ENCODE results near the gene PWWP2B. TPM values are rescaled to one million over a fixed set of nuclear protein-coding genes. Genes with fewer than 3 reads are reported as not detected.

The PWWP2B gene
- total and polyA plus RNA-seq, 7 experiments from 2014 or later, result 1.5 to 22.2 (median 11.5) TPM

DNA sequence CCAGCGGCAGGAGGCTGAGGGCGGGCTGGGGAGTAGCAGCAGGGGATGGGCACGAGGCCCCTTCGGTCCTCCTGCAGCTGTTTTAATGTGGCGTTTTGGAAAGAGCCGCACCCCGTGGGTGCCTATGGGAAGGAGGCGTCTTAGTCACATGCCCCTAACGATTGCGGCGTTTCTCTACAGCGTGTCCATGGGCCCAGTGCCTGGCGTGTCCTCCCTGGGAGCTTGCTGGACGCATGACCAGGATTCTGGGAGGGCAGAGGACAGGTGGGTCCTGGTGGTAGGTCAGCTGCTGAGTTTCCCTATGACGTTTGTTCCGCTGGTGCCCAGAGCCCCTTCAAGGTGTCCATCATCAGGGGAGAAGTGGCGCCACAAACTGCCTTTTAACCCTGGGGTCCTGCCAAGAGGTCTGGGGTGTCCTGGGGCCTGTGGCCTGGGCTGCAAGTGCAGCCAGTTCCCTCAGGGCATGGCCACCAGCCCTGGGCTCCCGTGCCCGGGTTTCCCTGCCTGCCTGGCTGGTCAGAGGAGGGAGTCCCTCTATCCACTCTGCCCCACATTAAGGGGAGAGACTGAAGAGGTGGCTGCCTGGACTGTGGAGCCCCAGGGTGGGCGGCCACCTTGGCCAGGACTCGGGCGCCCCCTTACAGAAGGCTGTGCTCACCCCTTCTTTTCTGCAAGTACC is 48.7 kb downstream of the PWWP2B start:
- intact Hi-C loops (cut with micrococcal nuclease), result loop anchor here (1.0 to 5.0 kb wide), 5 partner anchors 23 to 543 kb away; partner anchors contain the start of genes PPP2R2D (in 2 of the 2), BNIP3 (in 1 of the 2) and PWWP2B (in 1 of the 2)
- Histone ChIP-seq H3K36me3 (ENCODE audit: control insufficient read depth in 2 of 3, insufficient read depth in 3 of 3, low read length in 3 of 3) (no peaks in the 10 kb centered on the region), H3K9me3 (ENCODE audit: control insufficient read depth in 2 of 3, low read length in 3 of 3) (no peaks in the 10 kb centered on the region), H3K27ac (ENCODE audit: low read depth, low read length) (peak overlapping the region; percentile 98), H3K4me3 (ENCODE audit: low read length) (no peak overlapping the region), H3K4me1 (ENCODE audit: control insufficient read depth in 2 of 2, insufficient read depth in 2 of 2, low read length in 2 of 2) (peaks cover 21 to 45% of the 10 kb centered on the region in 2 donors), H3K27me3 (ENCODE audit: control insufficient read depth in 2 of 2, insufficient read depth in 2 of 2, low read length in 2 of 2) (no peaks in the 10 kb centered on the region)
- H3K27ac Mint-ChIP-seq, result peak overlapping the region; percentile 72 to 100 (median 97)
- ATAC-seq (no peak), DNase-seq (no peak)
- H3K4me1 Mint-ChIP-seq, result peaks cover 20 to 58% (median 42%) of the 10 kb centered on the region in 7 donors
- H3K9me3 Mint-ChIP-seq, result peaks cover 0 to 4% (median 0%) of the 10 kb centered on the region in 11 donors
- peaks cover 0 to 4% (median 0%) of the 10 kb centered on the region in 5 donors for H3K36me3 Mint-ChIP-seq
- H3K27me3 Mint-ChIP-seq, result no peaks in the 10 kb centered on the region
- ChIA-PET POLR2A (interaction anchor here (1.0 to 1.7 kb wide), 3 partner anchors 11 to 60 kb away, joined by 4 to 5 read pairs (median 5); partner anchors contain the start of gene PWWP2B), CTCF (interaction anchor here (1.0 to 2.0 kb wide), 2 partner anchors 23 to 56 kb away, joined by 3 to 16 read pairs; no protein-coding TSS in a partner anchor)
- H3K4me3 Mint-ChIP-seq, result peak overlapping the region in 6 of 10 donors; percentile 36 to 85 (median 54)

DNA sequence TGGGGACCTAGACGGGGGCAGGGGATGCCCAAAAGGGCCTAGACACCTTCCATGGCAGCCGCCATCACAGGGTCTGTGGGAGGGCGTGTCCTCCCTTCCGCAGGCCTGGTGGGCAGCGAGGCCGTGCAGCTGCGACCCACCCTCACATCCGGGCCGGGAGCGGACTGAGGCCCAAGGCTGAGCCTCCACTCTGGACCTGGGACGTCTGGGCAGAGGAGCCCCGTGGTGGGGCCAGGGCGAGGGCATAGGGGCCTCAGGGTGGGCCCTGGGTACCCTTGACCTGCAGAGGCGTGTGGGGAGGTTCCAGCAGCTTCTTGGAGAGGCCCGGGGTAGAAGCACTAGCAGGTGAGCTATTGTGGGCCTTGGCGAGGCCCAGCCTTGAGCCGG is 49.2 kb downstream of the PWWP2B start:
- intact Hi-C loops (cut with micrococcal nuclease), result loop anchor here (1.0 to 5.0 kb wide), 5 partner anchors 23 to 544 kb away; partner anchors contain the start of genes PPP2R2D (in 2 of the 2), BNIP3 (in 1 of the 2) and PWWP2B (in 1 of the 2)
- H3K27me3 Mint-ChIP-seq, result no peaks in the 10 kb centered on the region
- Histone ChIP-seq H3K4me3 (ENCODE audit: low read length) (no peak overlapping the region), H3K4me1 (ENCODE audit: control insufficient read depth in 2 of 2, insufficient read depth in 2 of 2, low read length in 2 of 2) (peaks cover 21 to 45% of the 10 kb centered on the region in 2 donors), H3K36me3 (ENCODE audit: control insufficient read depth in 2 of 3, insufficient read depth in 3 of 3, low read length in 3 of 3) (no peaks in the 10 kb centered on the region), H3K27ac (ENCODE audit: low read depth, low read length) (peak overlapping the region; percentile 98), H3K9me3 (ENCODE audit: control insufficient read depth in 2 of 3, low read length in 3 of 3) (no peaks in the 10 kb centered on the region), H3K27me3 (ENCODE audit: control insufficient read depth in 2 of 2, insufficient read depth in 2 of 2, low read length in 2 of 2) (no peaks in the 10 kb centered on the region)
- DNase-seq, result no peak
- H3K27ac Mint-ChIP-seq, result peak overlapping the region; percentile 96 to 100 (median 98)
- peaks cover 0 to 4% (median 0%) of the 10 kb centered on the region in 5 donors for H3K36me3 Mint-ChIP-seq
- ATAC-seq, result no peak
- H3K4me1 Mint-ChIP-seq, result peaks cover 21 to 59% (median 42%) of the 10 kb centered on the region in 7 donors
- H3K4me3 Mint-ChIP-seq, result peak overlapping the region in 9 of 10 donors; percentile 53 to 89 (median 78)
- peaks cover 0 to 4% (median 0%) of the 10 kb centered on the region in 11 donors for H3K9me3 Mint-ChIP-seq
- ChIA-PET POLR2A (interaction anchor here (0.6 to 1.7 kb wide), 6 partner anchors 12 to 473 kb away, joined by 3 to 7 read pairs (median 4); partner anchors contain the start of gene PWWP2B), CTCF (interaction anchor here (0.6 to 2.0 kb wide), 9 partner anchors 9 to 96 kb away, joined by 3 to 16 read pairs (median 4); no protein-coding TSS in a partner anchor)

DNA sequence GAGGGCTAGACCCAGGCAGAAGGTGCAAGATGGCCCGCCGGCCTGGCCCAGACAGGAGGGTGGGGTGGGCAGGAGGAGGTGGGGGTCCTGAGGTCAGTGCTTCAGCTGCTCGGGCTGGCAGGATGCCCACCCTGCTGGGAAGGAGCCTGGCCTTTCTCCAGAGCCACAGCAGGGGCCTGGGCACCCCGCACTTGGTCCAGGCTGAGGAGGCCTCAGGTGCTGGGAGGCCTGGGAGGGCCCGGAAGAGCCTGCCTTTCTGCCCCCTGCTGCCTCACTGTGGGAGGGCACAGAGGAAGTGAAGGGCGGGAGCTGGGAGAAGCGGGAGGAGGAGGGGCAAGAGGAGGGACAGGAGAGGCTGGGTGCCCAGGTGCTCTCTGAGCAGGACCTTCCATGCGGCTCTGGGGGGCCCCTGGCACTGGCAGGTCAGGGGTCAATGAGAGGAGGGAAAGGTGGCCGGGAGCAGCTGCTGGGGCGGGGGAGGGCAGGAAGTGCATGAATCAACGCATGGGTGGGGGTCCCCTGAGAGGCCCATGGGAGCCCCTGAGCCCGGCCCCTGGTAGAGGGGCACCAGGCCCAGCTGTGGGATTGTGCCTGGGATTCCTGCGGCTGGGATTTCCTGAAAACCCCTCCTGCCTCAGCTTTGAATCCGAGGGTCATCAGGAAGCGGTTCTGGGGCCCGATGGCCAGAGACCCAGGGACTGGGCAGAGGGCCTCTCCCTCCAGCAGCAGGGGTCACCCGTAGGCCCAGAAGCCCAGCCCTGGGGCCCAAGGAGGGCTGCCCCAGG is 49.9 kb downstream of the PWWP2B start:
- intact Hi-C loops (cut with micrococcal nuclease), result loop anchor here (1.0 to 5.0 kb wide), 11 partner anchors 13 to 545 kb away; partner anchors contain the start of genes PPP2R2D (in 2 of the 2), PWWP2B (in 2 of the 2), BNIP3 (in 1 of the 2) and INPP5A (in 1 of the 2)
- ATAC-seq, result peak; percentile 44
- H3K4me3 ChIP-seq (ENCODE audit: low read length), result peak overlapping the region; percentile 60
- no peaks in the 10 kb centered on the region for H3K36me3 ChIP-seq (ENCODE audit: control insufficient read depth in 2 of 3, insufficient read depth in 3 of 3, low read length in 3 of 3)
- H3K27ac ChIP-seq (ENCODE audit: low read depth, low read length), result peak overlapping the region; percentile 98
- no peaks in the 10 kb centered on the region for H3K9me3 ChIP-seq (ENCODE audit: control insufficient read depth in 2 of 3, low read length in 3 of 3)
- Mint-ChIP-seq H3K27me3 (no peaks in the 10 kb centered on the region), H3K36me3 (peaks cover 0 to 4% (median 0%) of the 10 kb centered on the region in 5 donors), H3K4me1 (peaks cover 25 to 64% (median 42%) of the 10 kb centered on the region in 7 donors), H3K27ac (peak overlapping the region; percentile 96 to 100 (median 98)), H3K4me3 (peak overlapping the region; percentile 59 to 89 (median 78)), H3K9me3 (peaks cover 0 to 4% (median 0%) of the 10 kb centered on the region in 11 donors)
- CTCF ChIA-PET, result interaction anchor here (0.6 to 2.0 kb wide), 12 partner anchors 9 to 213 kb away, joined by 3 to 16 read pairs (median 4); no protein-coding TSS in a partner anchor
- POLR2A ChIA-PET, result interaction anchor here (0.6 to 1.7 kb wide), 11 partner anchors 9 to 474 kb away, joined by 3 to 7 read pairs (median 4); partner anchors contain the start of gene PWWP2B
- H3K4me1 ChIP-seq (ENCODE audit: control insufficient read depth in 2 of 2, insufficient read depth in 2 of 2, low read length in 2 of 2), result peaks cover 21 to 51% of the 10 kb centered on the region in 2 donors
- peak in 8 of 9 donors; percentile 58 to 75 (median 70) for DNase-seq
- H3K27me3 ChIP-seq (ENCODE audit: control insufficient read depth in 2 of 2, insufficient read depth in 2 of 2, low read length in 2 of 2), result no peaks in the 10 kb centered on the region

DNA sequence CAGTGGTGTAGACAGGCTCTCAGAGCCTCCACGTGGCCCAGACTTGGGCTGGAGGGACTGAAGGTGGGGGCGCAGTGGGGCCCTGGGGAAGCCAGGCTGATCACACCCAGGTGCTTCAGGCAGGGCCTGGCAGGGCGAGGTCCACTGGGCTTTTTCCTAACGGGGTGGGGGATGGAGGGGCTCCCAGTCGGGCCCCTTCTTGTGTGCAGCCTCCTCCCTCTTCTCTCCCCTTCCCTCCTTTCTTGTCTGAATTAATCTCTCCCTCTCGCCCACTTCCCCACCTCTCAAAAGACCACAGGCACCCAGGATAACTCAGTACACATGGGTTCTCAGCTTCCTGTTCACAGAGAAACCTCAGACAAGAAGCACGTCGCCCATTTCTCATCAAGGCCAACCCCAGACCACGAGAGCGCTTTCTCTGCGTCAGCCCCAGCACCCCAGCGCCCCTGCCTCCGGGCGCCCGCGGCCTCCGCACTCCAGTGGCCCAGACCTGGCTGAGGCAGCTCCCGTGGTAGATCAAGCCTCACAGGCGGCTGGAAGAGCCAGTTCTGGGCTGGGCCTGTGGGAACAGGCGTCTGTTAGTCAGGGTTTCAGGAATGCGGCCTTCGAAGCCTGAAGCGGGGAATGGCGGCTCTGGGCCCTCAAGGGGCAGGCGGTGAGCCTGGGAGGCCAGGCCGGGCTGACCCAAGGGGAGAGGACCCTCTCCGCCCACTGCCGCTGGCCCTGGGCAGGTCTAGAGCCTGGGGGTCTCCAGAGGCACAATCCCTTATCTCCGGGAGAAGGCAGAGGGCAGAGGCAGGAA is 50.6 kb downstream of the PWWP2B start:
- H3K27me3 Mint-ChIP-seq, result no peaks in the 10 kb centered on the region
- no peaks in the 10 kb centered on the region for H3K9me3 Mint-ChIP-seq
- H3K36me3 ChIP-seq (ENCODE audit: control insufficient read depth in 2 of 3, insufficient read depth in 3 of 3, low read length in 3 of 3), result no peaks in the 10 kb centered on the region
- ChIA-PET CTCF (interaction anchor here (0.5 to 2.0 kb wide), 10 partner anchors 13 to 540 kb away, joined by 3 to 16 read pairs (median 5); no protein-coding TSS in a partner anchor), POLR2A (interaction anchor here (0.7 to 1.7 kb wide), 8 partner anchors 10 to 93 kb away, joined by 3 to 7 read pairs (median 4); partner anchors contain the start of gene PWWP2B)
- peaks cover 21 to 64% (median 43%) of the 10 kb centered on the region in 7 donors for H3K4me1 Mint-ChIP-seq
- peaks cover 26 to 59% of the 10 kb centered on the region in 2 donors for H3K4me1 ChIP-seq (ENCODE audit: control insufficient read depth in 2 of 2, insufficient read depth in 2 of 2, low read length in 2 of 2)
- ATAC-seq, result peak; percentile 80
- peak overlapping the region; percentile 98 for H3K27ac ChIP-seq (ENCODE audit: low read depth, low read length)
- peak overlapping the region; percentile 96 to 100 (median 98) for H3K27ac Mint-ChIP-seq
- H3K9me3 ChIP-seq (ENCODE audit: control insufficient read depth in 2 of 3, low read length in 3 of 3), result no peaks in the 10 kb centered on the region
- peak overlapping the region; percentile 69 to 85 (median 78) for H3K4me3 Mint-ChIP-seq
- intact Hi-C loops (cut with micrococcal nuclease), result loop anchor here (1.0 to 5.0 kb wide), 12 partner anchors 13 to 545 kb away; partner anchors contain the start of genes PPP2R2D (in 2 of the 2), BNIP3 (in 1 of the 2), DPYSL4 (in 1 of the 2) and INPP5A (in 1 of the 2)
- no peaks in the 10 kb centered on the region for H3K36me3 Mint-ChIP-seq
- no peaks in the 10 kb centered on the region for H3K27me3 ChIP-seq (ENCODE audit: control insufficient read depth in 2 of 2, insufficient read depth in 2 of 2, low read length in 2 of 2)
- DNase-seq, result peak; percentile 67 to 91 (median 86)
- H3K4me3 ChIP-seq (ENCODE audit: low read length), result peak overlapping the region; percentile 60

DNA sequence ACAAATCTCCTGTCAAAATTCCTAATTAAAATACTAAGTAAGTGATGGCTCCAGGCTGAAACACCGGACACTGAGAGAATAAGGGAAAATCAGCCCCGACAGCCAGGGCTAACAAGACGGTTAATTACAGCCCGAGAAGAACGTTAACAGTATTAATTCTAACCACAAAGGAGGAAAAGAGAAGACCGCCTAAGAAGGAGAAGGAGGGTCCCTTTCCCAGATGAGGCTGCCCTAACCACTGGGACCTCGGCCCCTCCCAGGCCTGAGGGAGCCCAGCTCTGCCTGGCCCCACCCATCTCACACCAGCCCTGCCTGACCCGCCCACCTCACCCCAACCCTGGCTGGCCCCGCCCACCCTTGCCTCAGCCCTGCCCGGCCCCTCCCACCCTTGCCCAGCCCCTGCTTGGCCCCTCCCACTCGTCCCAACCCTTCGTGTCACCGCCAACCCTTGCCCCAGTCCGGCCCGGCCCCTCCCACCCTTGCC is 51.3 kb downstream of the PWWP2B start:
- Histone ChIP-seq H3K9me3 (ENCODE audit: control insufficient read depth in 2 of 3, low read length in 3 of 3) (no peaks in the 10 kb centered on the region), H3K27ac (ENCODE audit: low read depth, low read length) (peak overlapping the region; percentile 98), H3K36me3 (ENCODE audit: control insufficient read depth in 2 of 3, insufficient read depth in 3 of 3, low read length in 3 of 3) (no peaks in the 10 kb centered on the region), H3K4me3 (ENCODE audit: low read length) (no peak overlapping the region), H3K4me1 (ENCODE audit: control insufficient read depth in 2 of 2, insufficient read depth in 2 of 2, low read length in 2 of 2) (peaks cover 29 to 63% of the 10 kb centered on the region in 2 donors), H3K27me3 (ENCODE audit: control insufficient read depth in 2 of 2, insufficient read depth in 2 of 2, low read length in 2 of 2) (no peaks in the 10 kb centered on the region)
- H3K27ac Mint-ChIP-seq, result peak overlapping the region; percentile 93 to 100 (median 98)
- no peaks in the 10 kb centered on the region for H3K9me3 Mint-ChIP-seq
- POLR2A ChIA-PET, result interaction anchor here (1.4 kb wide), 1 partner anchor 27 kb away, joined by 3 read pairs; no protein-coding TSS in a partner anchor
- H3K36me3 Mint-ChIP-seq, result no peaks in the 10 kb centered on the region
- H3K4me1 Mint-ChIP-seq, result peaks cover 21 to 67% (median 44%) of the 10 kb centered on the region in 7 donors
- peak overlapping the region in 7 of 10 donors; percentile 31 to 85 (median 63) for H3K4me3 Mint-ChIP-seq
- intact Hi-C loops (cut with micrococcal nuclease), result loop anchor here (1.0 to 5.0 kb wide), 4 partner anchors 262 to 546 kb away; partner anchors contain the start of genes PPP2R2D (in 2 of the 2), BNIP3 (in 1 of the 2) and DPYSL4 (in 1 of the 2)
- H3K27me3 Mint-ChIP-seq, result no peaks in the 10 kb centered on the region
- DNase-seq (peak in 3 of 9 donors; percentile 45 to 60 (median 45)), ATAC-seq (peak; percentile 46)
- CTCF ChIA-PET, result interaction anchor here (0.5 to 1.8 kb wide), 3 partner anchors 37 to 540 kb away, joined by 3 to 6 read pairs (median 5); no protein-coding TSS in a partner anchor

Measured in naive thymus-derived CD4-positive, alpha-beta T cell (primary cell).